ENCODE measurements around the gene ZNF618.

ZNF618 gene

GRCh38 chr9:114100536-114100935, 224.4 kb downstream of the ZNF618 start:
- no peak for DNase-seq (ENCODE audit: low read depth, low spot score)
- no peak for TF ChIP-seq CTCF (IDR thresholded peaks at IDR 0.05; ENCODE audit: insufficient read depth, low read length, missing control alignments)
- no peak overlapping the region for H3K4me3 ChIP-seq (ENCODE audit: low read depth, low read length)
- ChIA-PET POLR2A (no interaction called here), CTCF (interaction anchor here (0.6 to 10.5 kb wide), 8 partner anchors 7 to 208 kb away, joined by 3 to 118 read pairs (median 6); no protein-coding TSS in a partner anchor)

DNA sequence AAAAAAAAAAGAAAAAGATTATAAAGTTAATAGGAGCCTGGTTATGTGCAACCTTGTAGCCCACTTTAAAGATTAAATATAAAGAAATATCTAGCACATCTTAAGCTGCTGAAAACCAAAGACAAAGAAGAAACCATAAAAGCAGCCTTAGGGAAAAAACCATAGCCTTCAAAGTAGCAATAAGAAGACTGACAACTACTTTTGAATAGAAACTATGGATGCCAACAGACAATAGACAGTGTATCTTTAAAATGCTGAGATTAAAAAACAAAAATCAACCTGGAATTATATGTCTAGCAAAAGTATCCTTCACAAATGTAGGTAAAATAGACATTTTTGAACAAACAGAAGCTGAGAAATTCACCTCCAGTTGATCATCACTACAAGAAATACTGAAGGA, 226.4 kb downstream of the ZNF618 start:
- CTCF ChIA-PET, result interaction anchor here (0.7 to 5.2 kb wide), 6 partner anchors 14 to 206 kb away, joined by 3 to 35 read pairs (median 6); no protein-coding TSS in a partner anchor
- no peak for DNase-seq (ENCODE audit: low read depth, low spot score)
- POLR2A ChIA-PET, result no interaction called here
- H3K4me3 ChIP-seq (ENCODE audit: low read depth, low read length), result no peak overlapping the region
- no peak for TF ChIP-seq CTCF (IDR thresholded peaks at IDR 0.05; ENCODE audit: insufficient read depth, low read length, missing control alignments)

DNA sequence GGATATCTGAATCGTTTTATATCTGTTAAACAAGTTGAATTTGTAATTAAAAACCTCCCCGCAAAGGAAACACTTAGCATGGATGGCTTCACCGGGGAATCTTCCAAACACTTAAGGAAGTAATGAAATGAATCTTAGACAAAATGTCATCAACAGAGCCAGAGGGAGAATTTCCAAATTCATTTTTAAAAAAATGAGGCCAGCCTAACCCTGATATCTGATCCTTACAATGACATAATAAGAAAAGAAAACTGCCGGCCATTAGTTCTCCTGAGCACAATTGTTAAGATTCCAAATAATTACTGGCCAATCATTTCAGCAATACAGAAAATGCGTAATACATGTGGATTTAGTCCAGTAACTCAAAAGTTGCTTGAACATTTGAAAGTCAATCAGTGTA, 229.1 kb downstream of the ZNF618 start:
- no peak for TF ChIP-seq CTCF (IDR thresholded peaks at IDR 0.05; ENCODE audit: insufficient read depth, low read length, missing control alignments)
- H3K4me3 ChIP-seq (ENCODE audit: low read depth, low read length), result no peak overlapping the region
- POLR2A ChIA-PET, result no interaction called here
- CTCF ChIA-PET, result interaction anchor here (1.4 to 16.2 kb wide), 5 partner anchors 8 to 186 kb away, joined by 3 to 686 read pairs (median 90); partner anchors contain the start of gene KIF12
- DNase-seq (ENCODE audit: low read depth, low spot score), result no peak
